AG09309 (cell line): Measurements from ENCODE around the gene RPS2.

Experiments
- DNase-seq: peaks from one replicate; pipeline ENCODE4 v3.0.0-alpha.2; 2010; ENCODE audit warnings: low read depth
- H3K4me3 ChIP-seq: 2 replicates; pipeline ENCODE4 v1.5.1; 2011; ENCODE audit warnings: mild to moderate bottlenecking, low read depth, low read length, moderate library complexity; ENCODE audit not compliant: control insufficient read depth
- CTCF ChIP-seq: IDR thresholded peaks from 2 replicates; pipeline ENCODE4 v1.5.1; 2011; ENCODE audit warnings: mild to moderate bottlenecking, low read depth, low read length, inconsistent platforms; ENCODE audit not compliant: insufficient read depth, control insufficient read depth; ENCODE audit errors: missing control alignments

Gene RPS2

GRCh38 chr16:1998852-1999801 lies 34.5 kb upstream of the RPS2 start:
- no peak for DNase-seq
- TF ChIP-seq CTCF, result no peak
- no peak overlapping the region for H3K4me3 ChIP-seq

GRCh38 chr16:1998360-1998835 lies 33.8 kb upstream of the RPS2 start:
- no peak for TF ChIP-seq CTCF
- DNase-seq, result no peak
- H3K4me3 ChIP-seq, result no peak overlapping the region

- H3K4me3 ChIP-seq, result no peak overlapping the region
- peak; percentile 59 for DNase-seq
- TF ChIP-seq CTCF, result no peak
These were observed 33.1 kb upstream of the RPS2 start for GRCh38 chr16:1997494-1998359.

- H3K4me3 ChIP-seq, result no peak overlapping the region
- TF ChIP-seq CTCF, result no peak
- DNase-seq, result no peak
These were observed 29.1 kb upstream of the RPS2 start for GRCh38 chr16:1993731-1994131.

- H3K4me3 ChIP-seq, result no peak overlapping the region
- TF ChIP-seq CTCF, result no peak
These were observed 28.2 kb upstream of the RPS2 start for GRCh38 chr16:1992704-1993317.

More at GRCh38 chr16:1992704-1993317, 28.2 kb upstream of the RPS2 start:
- DNase-seq, result no peak
